ENCODE results near the gene AAMP.
A peak's percentile ranks its signal among the peaks of the same experiment; 100 is the strongest.
"Not testable (repeated sequence)": the region's sequence is repeated elsewhere in the genome, so short reads cannot be mapped to it uniquely, and the experiment has no call there.

The AAMP gene

DNA sequence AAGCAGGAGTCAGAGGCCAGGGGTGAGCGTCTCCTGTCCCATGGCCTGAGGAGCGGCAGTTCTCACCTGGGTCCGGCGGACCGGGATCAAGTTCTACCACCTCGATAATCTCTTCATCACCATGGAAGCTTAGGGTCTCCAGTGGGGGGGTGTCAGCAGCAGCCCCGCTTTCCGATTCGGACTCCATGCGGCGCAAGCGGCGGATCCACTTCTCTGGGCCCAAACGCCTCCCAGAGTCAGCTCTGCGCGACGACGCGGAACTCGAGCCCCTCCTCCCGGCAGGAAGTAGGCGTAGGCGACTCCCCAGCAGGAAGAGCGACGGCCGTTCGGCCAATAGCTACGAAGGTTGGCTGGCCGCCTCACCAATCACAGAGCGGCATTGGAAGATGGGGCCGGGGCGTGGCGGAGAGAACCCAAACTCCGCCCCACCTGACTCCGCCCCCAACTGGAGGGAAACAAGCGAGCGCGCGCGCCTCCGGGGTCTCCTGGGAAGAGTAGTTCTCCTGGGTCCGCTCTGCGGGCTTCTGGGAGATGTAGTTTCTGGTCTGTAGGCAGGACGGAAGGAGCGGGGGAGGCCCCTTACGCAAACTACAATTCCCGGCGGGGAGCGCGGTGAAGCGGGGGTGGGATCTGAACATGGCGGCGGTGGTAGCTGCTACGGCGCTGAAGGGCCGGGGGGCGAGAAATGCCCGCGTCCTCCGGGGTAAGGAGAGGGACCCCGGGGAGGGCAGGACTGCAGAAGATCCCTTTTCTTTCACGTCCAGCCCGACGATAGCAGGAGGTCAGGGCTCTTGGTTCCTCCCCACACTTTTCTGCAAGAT is at the start of gene AAMP, which contains the start of gene PNKD:
Gene AAMP, minus strand, starts transcription at position 238 of the 821 bp plus-strand sequence. Its CDS starts 51 bp downstream, at position 187.
Gene PNKD, plus strand, starts transcription at position 620 of the 821 bp plus-strand sequence. Its CDS starts 17 bp downstream, at position 637.
- DNase-seq, result peak; percentile 100

GRCh38 chr2:218318241-218318640 is 48.3 kb upstream of the AAMP start:
- DNase-seq, result peak; percentile 43

GRCh38 chr2:218317835-218318234 is 47.9 kb upstream of the AAMP start:
- no peak for DNase-seq

DNA sequence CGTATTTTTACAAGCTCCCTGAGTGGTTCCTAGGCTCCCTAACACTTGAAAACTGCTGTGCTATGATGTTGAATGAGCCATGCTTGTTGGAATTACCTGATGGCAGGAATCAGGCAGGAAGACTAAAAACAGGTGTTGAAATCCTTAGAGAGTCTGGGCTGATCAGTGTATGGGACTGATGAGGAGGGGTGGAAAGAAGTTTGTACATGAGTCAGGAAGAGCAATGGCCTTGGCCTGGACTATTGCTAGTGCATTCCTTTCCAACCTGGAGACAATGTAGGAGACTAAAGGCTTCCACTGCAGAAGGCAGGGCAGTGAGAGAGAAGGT is 47.3 kb upstream of the AAMP start:
- DNase-seq, result no peak

- no peak for DNase-seq
Measured at GRCh38 chr2:218315397-218315796, 45.5 kb upstream of the AAMP start.

DNA sequence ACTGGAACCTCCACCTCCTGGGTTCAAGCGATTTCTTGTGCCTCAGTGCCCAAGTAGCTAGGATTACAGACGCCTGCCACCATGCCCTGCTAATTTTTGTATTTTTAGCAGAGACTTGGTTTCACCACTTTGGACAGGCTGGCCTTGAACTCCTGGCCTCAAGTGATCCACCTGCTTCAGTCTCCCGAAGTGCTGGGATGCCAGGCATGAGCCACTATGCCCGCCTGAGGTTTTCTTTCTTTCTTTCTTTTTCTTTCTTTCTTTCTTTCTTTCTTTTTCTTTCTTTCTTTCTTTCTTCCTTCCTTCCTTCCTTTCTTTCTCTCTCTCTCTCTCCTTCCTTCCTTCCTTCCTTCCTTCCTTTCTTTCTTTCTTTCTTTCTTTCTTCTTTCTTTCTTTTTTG is 44.8 kb upstream of the AAMP start:
- DNase-seq, result not testable (repeated sequence)

- no peak for DNase-seq
Measured at GRCh38 chr2:218313356-218313755, 43.4 kb upstream of the AAMP start.

DNA sequence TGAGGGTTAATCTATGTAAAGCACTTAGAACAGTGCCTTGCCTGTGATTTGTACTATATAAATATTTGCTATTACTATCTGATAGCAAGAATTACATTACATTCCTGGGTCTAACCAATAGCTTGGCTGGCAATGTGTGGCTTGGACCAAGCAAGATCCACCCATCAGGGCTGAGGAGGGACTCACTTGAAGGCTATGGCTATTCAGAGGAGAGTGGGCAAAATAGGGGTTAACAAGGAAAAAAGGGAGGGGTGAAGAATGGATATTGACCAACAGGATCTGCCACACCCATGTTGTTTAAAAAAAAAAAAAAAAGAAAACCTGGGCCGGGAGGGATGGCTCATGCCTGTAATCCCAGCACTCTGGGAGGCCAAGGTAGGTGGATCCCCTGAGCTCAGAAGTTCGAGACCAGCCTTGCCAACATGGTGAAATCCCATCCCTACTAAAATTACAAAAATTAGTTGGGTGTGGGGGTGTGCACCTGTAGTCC is 42.4 kb upstream of the AAMP start:
- no peak for DNase-seq

DNA sequence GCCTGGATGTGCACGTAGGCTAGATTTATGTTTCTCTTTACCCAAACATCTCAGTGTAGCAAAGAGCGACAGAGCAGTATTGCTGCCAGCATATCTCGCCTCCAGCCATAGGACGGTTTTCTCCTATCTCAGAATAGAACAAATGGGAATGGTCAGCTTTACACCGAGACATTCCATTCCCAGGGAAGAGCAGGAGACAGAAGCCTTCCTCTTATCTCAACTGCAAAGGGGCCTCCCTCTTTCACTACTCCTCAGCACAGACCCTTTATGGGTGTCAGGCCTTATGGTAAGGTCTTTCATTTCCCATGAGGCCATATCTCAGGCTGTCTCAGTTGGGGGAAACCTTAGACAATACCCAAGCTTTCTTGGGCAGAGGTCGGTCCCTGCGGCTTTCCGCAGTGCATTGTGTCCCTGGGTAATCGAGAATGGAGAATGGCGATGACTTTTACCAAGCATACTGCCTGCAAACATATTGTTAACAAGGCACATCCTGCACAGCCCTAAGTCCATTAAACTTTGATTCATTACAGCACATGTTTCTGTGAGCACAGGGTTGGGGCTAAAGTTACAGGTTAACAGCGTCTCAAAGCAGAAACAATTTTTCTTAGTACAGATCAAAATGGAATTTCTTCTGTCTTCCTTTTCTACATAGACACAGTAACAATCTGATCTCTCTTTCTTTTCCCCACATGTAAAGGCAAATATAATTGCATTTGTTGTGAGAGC is 41.8 kb upstream of the AAMP start:
- DNase-seq, result not testable (repeated sequence)

- DNase-seq, result no peak
Measured at GRCh38 chr2:218310853-218311540, 41.1 kb upstream of the AAMP start.

DNA sequence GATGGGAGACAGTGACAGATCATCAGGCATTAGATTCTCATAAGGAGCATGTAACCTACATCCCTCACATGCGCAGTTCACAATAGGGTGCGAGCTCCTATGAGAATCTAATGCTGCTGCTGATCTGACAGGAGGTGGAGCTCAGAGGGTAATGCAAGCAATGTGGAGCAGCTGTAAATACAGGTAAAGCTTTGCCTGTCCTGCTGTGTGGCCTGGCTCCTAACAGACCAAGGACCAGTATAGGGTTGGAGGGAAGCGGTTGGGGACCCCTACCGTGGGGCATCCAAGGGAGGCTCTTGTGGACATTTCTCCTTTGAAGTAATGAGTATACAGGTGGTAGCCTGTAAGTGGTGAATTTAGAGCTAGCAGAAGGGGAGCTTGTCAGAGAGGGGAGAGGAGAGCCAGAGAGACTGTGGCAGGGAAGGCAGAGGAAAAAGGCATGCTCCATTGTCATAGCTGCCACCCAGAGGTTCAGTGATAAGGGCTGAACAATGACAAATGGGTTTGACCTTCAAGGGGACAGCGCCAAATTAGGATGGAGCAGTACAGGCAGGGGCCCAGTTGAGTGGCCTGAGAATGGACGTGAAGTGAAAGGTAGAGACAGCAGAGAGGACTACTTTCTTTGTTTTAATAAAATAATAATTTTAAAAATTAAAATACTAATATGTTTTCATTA is 37.6 kb upstream of the AAMP start:
- DNase-seq, result no peak

DNA sequence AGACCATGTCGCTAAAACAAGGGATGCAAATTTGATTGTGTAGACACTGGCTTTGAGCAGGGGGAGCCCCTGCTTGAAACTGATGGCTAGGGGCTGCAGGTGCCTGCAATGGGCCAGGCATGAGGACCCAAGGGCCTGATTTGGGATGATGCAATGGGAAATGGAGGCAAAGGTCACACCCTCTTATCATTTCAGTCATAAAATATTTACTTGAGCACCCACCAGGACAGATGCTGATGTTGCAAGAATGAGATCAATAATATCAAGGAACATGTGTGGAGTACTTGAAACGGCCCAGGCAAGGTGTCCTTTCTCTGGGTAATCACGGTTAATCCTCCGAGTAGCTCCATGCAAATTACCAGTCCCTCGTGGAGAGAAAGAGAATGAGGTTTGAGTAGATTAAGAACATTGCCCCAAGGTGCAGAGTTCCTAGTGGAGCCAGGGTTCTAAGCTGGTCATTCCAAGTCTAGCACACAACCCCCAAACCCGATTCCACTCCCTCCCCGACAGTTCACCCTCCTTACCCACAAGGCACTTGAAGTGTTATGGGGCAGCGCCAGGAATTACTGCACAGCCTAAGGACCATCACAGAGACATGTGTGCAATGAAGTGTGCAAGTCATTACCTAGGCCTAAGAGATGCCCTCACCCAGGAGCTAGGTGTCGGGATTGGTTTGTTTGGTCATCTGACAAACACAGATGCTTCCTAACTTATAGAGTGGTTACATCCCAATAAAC is 36.4 kb upstream of the AAMP start:
- no peak for DNase-seq

DNA sequence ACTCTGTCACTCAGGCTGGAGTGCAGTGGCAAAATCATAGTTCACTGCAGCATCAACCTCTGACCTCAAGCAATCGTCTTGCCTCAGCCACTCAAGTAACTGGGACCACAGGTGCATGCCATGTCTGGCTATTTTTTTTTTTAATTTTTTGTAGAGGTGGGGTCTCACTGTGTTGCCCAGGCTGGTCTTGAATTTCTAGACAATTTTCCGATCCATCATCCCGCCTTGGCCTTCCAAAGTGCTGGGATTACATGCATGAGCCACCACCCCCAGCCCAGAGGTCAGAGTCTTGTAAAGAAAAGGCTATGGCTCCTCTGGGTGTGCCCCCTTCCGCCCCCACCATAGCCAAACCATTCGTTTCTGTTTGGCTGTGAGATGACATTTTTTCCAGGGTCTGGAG is 35.4 kb upstream of the AAMP start:
- DNase-seq, result no peak

DNA sequence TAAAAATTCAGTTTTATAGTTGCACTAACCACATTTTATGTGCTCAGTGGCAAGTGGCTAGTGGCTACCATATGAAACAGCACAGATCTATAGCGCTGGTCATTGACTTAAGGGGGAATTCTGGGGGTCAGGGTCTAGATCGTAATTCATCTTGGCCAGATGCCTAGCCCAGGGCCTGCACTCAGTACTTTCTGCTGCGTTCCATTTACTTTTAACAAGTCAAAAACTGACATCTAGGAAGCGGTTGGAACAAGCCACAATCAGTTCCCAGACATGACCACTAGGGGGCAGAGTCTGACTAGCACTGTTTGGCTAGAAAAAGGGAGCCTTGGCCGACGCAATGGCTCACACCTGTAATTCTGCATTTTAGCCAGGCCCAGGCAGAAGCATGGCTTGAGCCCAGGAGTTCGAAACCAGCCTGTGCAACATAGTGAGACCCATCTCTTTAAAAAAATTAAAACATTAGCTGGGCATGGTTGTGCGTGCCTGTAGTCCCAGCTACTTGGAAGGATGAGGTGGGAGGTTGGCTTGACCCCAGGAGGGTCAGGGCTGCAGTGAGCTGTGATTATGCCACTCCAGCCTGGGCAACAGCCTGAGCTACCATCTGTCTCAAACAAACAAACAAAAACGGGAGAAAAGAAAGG is 31.4 kb upstream of the AAMP start:
- DNase-seq, result peak; percentile 91

DNA sequence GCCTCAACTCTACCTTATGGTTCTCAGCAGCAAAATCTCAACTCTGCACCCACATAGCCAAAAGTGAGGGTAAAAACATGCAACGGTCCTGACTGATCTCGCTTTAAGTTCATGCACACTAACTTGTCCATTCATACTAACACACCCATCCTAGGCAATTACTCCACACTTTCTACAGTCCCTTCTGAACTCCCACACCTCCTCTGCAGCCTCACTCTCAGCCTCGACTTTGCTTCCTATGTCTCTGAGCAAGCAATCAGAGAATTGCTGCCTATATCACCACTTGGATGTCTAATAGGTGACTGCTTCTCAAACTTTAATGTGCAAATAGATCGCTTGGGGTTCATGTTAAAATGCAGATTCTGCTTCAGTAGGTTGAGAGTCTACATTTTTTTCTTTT is 30.2 kb upstream of the AAMP start:
- DNase-seq, result no peak

DNA sequence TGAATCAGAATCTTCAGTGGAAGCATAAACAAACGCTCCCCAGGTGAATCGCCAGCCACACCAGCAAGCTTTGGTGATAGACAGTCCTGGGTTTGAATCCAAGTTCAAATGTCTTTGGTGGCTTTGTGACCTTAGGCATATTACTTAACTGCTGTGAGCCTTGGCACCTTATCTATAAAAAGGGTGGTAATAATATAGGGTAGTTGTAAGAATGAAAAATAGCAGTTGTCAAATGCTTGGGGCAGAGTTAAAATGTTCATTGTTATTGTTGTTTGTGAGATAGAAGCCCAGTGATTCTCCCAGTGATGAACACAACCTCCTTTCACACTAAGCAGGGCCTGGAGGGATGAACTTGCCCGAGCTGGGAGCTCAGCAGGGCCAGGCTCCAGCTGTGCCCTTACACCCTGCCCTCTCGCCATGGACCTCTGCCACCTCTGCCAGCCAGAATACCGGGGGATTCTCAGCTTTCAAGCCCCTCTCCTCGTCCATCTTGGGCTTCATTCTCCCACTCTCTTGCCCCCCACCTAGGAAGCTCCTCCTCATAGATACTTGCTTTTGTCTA is 28.5 kb upstream of the AAMP start:
- DNase-seq, result no peak

DNA sequence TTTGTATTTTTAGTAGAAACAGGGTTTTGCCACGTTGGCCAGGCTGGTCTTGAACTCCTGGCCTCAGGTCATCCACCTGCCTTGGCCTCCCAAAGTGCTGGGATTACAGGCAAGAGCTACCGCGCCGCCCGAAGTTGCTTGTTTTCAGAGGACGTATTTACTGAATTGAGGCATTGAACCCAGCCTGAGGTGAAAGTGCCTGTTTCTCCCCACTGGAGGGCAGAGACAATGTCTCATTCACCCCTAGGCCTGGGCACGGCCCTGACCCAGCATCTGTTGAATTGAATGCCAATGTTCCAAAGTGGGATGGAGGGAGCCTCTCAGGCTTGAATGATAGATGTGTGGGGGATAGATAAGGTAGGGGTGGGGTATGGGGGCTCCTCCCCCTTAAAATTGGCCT is 26.9 kb upstream of the AAMP start:
- DNase-seq, result no peak

- no peak for DNase-seq
Measured at GRCh38 chr2:218296200-218296599, 26.3 kb upstream of the AAMP start.

- no peak for DNase-seq
Measured at GRCh38 chr2:218295029-218295428, 25.1 kb upstream of the AAMP start.

- DNase-seq, result no peak
Measured at GRCh38 chr2:218294430-218295022, 24.6 kb upstream of the AAMP start.
